ENCODE data around the gene CYSTM1. TPM values are rescaled to one million over a fixed set of nuclear protein-coding genes. Genes with fewer than 3 reads are reported as not detected.

CYSTM1 gene
- polyA plus RNA-seq, 1 experiment, result 33.1 TPM

DNA sequence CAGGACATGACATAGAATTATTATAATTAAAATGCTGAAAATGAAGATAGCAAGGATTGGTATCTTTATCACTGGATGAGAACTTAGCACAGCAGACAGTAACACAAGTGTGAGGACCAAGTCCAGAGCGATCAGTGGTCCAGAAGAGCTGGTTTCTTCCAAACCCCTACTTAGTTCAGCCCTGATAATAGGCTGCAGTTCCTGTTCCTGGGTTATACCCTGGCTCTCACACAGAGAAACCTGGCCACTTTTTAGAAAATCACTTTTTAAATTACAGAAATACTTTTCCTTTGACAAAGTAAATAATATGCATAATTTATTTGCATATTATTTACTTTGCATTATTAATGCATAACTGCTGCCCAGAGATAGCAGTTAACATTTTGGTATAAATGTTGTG, 40.3 kb downstream of the CYSTM1 start:
- CTCF ChIA-PET, result no interaction called here
- Histone ChIP-seq H3K36me3 (ENCODE audit: control insufficient read depth, insufficient read depth, low read length) (no peaks in the 10 kb centered on the region), H3K27me3 (ENCODE audit: control insufficient read depth, insufficient read depth, low read length) (no peaks in the 10 kb centered on the region), H3K4me3 (ENCODE audit: low read depth, low read length) (no peak overlapping the region)
- TF ChIP-seq, protein P1, sequence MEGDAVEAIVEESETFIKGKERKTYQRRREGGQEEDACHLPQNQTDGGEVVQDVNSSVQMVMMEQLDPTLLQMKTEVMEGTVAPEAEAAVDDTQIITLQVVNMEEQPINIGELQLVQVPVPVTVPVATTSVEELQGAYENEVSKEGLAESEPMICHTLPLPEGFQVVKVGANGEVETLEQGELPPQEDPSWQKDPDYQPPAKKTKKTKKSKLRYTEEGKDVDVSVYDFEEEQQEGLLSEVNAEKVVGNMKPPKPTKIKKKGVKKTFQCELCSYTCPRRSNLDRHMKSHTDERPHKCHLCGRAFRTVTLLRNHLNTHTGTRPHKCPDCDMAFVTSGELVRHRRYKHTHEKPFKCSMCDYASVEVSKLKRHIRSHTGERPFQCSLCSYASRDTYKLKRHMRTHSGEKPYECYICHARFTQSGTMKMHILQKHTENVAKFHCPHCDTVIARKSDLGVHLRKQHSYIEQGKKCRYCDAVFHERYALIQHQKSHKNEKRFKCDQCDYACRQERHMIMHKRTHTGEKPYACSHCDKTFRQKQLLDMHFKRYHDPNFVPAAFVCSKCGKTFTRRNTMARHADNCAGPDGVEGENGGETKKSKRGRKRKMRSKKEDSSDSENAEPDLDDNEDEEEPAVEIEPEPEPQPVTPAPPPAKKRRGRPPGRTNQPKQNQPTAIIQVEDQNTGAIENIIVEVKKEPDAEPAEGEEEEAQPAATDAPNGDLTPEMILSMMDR (IDR thresholded peaks at IDR 0.05; ENCODE audit: insufficient read depth, low read depth, low read length), result no peak
- DNase-seq (ENCODE audit: low read depth), result no peak
- POLR2A ChIA-PET, result no interaction called here

DNA sequence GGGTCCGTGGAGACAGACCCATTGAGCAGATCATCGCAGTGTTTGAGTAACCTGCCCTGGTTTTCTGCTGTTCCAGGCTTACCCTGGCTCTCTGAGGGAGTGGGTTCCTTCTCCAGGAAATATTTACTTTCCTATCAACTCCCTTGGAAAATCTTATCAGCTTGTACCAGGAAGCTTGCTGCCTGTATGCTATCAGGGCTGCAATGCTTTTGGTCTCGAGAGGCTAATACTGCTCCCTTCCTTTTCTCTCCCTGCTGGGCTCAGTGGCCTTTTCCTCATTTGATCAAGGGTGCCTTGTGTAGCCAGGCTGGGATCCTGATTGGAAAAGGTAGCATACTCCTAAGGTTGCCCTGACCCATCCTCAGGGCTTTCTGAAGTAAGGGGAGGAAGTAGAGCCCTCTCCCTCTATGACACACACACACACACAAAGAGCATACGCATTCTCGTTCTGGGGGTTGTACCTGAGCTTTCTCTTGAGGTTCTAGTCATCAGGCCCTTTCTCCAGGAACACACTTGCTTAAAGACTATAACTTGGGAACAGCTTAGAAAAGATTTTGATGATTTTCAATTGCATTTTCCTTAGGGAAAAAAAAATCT, 41.6 kb downstream of the CYSTM1 start:
- CTCF ChIA-PET, result interaction anchor here (0.6 to 2.7 kb wide), 5 partner anchors 23 to 1295 kb away, joined by 3 to 8 read pairs (median 5); partner anchors contain the start of gene HBEGF
- DNase-seq (ENCODE audit: low read depth), result no peak
- H3K4me3 ChIP-seq (ENCODE audit: low read depth, low read length), result no peak overlapping the region
- TF ChIP-seq, protein P1 (IDR thresholded peaks at IDR 0.05; ENCODE audit: insufficient read depth, low read depth, low read length), result no peak
- POLR2A ChIA-PET, result no interaction called here
- no peaks in the 10 kb centered on the region for H3K36me3 ChIP-seq (ENCODE audit: control insufficient read depth, insufficient read depth, low read length)
- H3K27me3 ChIP-seq (ENCODE audit: control insufficient read depth, insufficient read depth, low read length), result no peaks in the 10 kb centered on the region

DNA sequence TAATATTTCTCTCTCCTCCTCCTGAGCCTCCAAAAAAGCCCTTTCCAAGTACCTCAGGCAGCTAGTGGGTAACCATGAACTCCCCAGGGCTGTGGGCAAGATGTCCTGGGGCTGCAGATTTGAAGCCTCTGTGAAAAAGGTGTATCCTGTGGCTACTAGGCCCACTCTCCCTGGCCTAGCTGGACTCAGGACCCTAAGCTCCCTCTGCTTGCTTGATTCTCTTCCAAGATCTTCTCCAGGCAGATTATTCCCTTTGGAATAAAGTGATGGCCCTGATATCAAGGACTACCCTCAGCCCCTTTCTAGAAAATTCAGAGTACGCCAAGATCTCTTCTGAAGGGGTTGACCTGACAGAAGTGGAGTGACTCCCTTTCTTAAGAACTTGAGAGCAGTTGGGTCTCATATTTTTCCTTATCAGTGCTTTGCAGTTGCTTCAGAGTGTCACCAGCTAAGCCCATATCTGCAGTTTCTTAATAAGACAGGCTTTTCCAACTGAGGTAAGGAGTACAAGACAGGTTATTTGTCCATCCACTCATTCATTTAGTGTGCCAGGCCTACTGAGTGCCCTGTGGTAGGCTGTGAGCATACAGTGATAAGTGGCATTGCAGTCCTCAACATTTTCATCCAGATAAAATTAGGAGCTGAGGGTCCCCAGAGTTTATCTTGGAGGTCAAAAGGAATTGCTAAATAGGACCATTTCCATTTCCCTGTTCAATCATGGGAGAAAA, 42.5 kb downstream of the CYSTM1 start:
- no peak for DNase-seq (ENCODE audit: low read depth)
- Histone ChIP-seq H3K4me3 (ENCODE audit: low read depth, low read length) (no peak overlapping the region), H3K36me3 (ENCODE audit: control insufficient read depth, insufficient read depth, low read length) (no peaks in the 10 kb centered on the region), H3K27me3 (ENCODE audit: control insufficient read depth, insufficient read depth, low read length) (no peaks in the 10 kb centered on the region)
- TF ChIP-seq, protein P1 (IDR thresholded peaks at IDR 0.05; ENCODE audit: insufficient read depth, low read depth, low read length), result no peak
- ChIA-PET POLR2A (no interaction called here), CTCF (interaction anchor here (0.6 to 2.7 kb wide), 5 partner anchors 12 to 1295 kb away, joined by 3 to 8 read pairs (median 5); no protein-coding TSS in a partner anchor)

DNA sequence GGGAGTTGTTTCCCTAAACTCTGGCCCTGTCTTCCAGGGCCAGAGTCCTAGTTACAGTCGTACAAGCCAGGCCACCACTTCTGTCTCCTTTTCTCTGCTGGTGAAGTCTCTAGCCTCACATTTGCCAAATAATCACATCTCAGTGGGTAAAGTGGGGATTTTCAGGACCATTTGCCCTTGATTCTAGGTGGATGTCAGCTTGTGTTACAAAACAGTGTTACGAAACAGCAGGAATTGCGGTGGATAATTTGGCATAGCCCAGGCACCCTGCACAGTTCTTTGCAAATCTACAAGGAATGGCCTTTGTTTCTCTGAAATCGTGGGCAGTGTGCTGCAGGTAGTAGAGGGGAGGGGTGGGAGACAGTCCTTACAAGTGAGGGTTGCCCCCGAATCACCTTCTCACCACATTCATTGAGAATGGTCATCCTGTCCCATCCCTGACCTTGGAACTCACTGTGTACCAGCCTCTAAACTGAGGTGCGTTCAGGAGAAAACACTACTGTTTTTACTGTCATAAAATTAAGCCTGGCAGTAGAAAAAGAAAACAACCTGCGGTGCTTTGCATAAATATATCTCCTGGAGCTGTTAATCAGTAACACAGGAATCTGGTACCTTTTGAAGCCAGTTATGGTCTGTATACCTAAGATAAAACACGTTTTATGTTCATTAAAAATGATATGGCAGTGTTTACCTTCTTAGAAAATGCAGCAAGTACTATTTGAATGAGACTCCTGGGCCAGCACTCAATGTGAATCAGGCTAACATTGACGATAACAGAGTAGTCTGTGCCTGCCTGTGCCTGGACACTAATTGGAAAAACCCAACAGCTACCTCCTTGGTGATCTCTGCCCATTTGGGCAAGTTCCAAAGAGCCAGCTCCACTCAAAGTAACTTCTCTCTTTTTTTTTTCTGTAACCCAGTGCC, 44.3 kb downstream of the CYSTM1 start:
- ChIA-PET CTCF (interaction anchor here (1.1 to 2.7 kb wide), 3 partner anchors 9 to 21 kb away, joined by 3 to 11 read pairs (median 8); no protein-coding TSS in a partner anchor), POLR2A (no interaction called here)
- H3K36me3 ChIP-seq (ENCODE audit: control insufficient read depth, insufficient read depth, low read length), result no peaks in the 10 kb centered on the region
- TF ChIP-seq, protein P1 (IDR thresholded peaks at IDR 0.05; ENCODE audit: insufficient read depth, low read depth, low read length), result no peak
- no peaks in the 10 kb centered on the region for H3K27me3 ChIP-seq (ENCODE audit: control insufficient read depth, insufficient read depth, low read length)
- H3K4me3 ChIP-seq (ENCODE audit: low read depth, low read length), result no peak overlapping the region
- no peak for DNase-seq (ENCODE audit: low read depth)
